ENCODE measurements around the gene CACNA2D2.

Gene CACNA2D2

GRCh38 chr3:50510325-50510724 lies 6.9 kb upstream of the CACNA2D2 start:
- no peak for DNase-seq (ENCODE audit: low spot score)
- in situ Hi-C loops (cut with MboI; ENCODE audit: low pct_unique_long_range_greater_than_20kb, low sequenced_read_pairs, unreplicated experiment): no loop called here
- no peak for TF ChIP-seq CTCF (IDR thresholded peaks at IDR 0.05; ENCODE audit: extremely low read depth, insufficient read depth, missing control alignments)

GRCh38 chr3:50509715-50510114 lies 6.3 kb upstream of the CACNA2D2 start:
- TF ChIP-seq CTCF (IDR thresholded peaks at IDR 0.05; ENCODE audit: extremely low read depth, insufficient read depth, missing control alignments): no peak
- no peak for DNase-seq (ENCODE audit: low spot score)
- in situ Hi-C loops (cut with MboI; ENCODE audit: low pct_unique_long_range_greater_than_20kb, low sequenced_read_pairs, unreplicated experiment): no loop called here

GRCh38 chr3:50508821-50509220 lies 5.4 kb upstream of the CACNA2D2 start:
- no peak for DNase-seq (ENCODE audit: low spot score)
- in situ Hi-C loops (cut with MboI; ENCODE audit: low pct_unique_long_range_greater_than_20kb, low sequenced_read_pairs, unreplicated experiment): no loop called here
- no peak for TF ChIP-seq CTCF (IDR thresholded peaks at IDR 0.05; ENCODE audit: extremely low read depth, insufficient read depth, missing control alignments)

GRCh38 chr3:50506169-50506568 lies 2.7 kb upstream of the CACNA2D2 start:
- in situ Hi-C loops (cut with MboI; ENCODE audit: low pct_unique_long_range_greater_than_20kb, low sequenced_read_pairs, unreplicated experiment): no loop called here
- no peak for DNase-seq (ENCODE audit: low spot score)
- no peak for TF ChIP-seq CTCF (IDR thresholded peaks at IDR 0.05; ENCODE audit: extremely low read depth, insufficient read depth, missing control alignments)

GRCh38 chr3:50504681-50505080 lies 1.2 kb upstream of the CACNA2D2 start:
- in situ Hi-C loops (cut with MboI; ENCODE audit: low pct_unique_long_range_greater_than_20kb, low sequenced_read_pairs, unreplicated experiment): no loop called here

GRCh38 chr3:50502584-50503423 lies 630 bp downstream of the CACNA2D2 start:
- in situ Hi-C loops (cut with MboI; ENCODE audit: low pct_unique_long_range_greater_than_20kb, low sequenced_read_pairs, unreplicated experiment): no loop called here
- TF ChIP-seq CTCF (IDR thresholded peaks at IDR 0.05; ENCODE audit: extremely low read depth, insufficient read depth, missing control alignments): no peak
- peak; percentile 45 for DNase-seq (ENCODE audit: low spot score)

More at GRCh38 chr3:50504681-50505080, 1.2 kb upstream of the CACNA2D2 start:
- TF ChIP-seq CTCF (IDR thresholded peaks at IDR 0.05; ENCODE audit: extremely low read depth, insufficient read depth, missing control alignments): no peak
- DNase-seq (ENCODE audit: low spot score): no peak
